ENCODE data around the gene ITPRIPL2. TPM values are rescaled to one million over a fixed set of nuclear protein-coding genes. Genes with fewer than 3 reads are reported as not detected.

The ITPRIPL2 gene
- total RNA-seq, 1 donor from 2014 or later, result 47.4 TPM

Other genes starting within 250 kb of the ITPRIPL2 start
- gene SMG1, start 187.6 kb upstream of the ITPRIPL2 start, total RNA-seq (ENCODE audit: insufficient read depth, low replicate concordance), result 92.7 TPM
- 1.9 TPM for gene TMC7, start 130.0 kb upstream of the ITPRIPL2 start, total RNA-seq (ENCODE audit: insufficient read depth, low replicate concordance)
- 33.9 TPM for gene COQ7, start 46.4 kb upstream of the ITPRIPL2 start, total RNA-seq (ENCODE audit: insufficient read depth, low replicate concordance)
- gene SYT17, start 54.3 kb downstream of the ITPRIPL2 start, total RNA-seq (ENCODE audit: insufficient read depth, low replicate concordance), result 9.4 TPM
- 2.9 TPM for gene CLEC19A, start 171.8 kb downstream of the ITPRIPL2 start, total RNA-seq (ENCODE audit: insufficient read depth, low replicate concordance)